ENCODE results near the gene WDR41.
A peak's percentile ranks its signal among the peaks of the same experiment; 100 is the strongest.
"Not testable (repeated sequence)": the region's sequence is repeated elsewhere in the genome, so short reads cannot be mapped to it uniquely, and the experiment has no call there.

The WDR41 gene, protein sequence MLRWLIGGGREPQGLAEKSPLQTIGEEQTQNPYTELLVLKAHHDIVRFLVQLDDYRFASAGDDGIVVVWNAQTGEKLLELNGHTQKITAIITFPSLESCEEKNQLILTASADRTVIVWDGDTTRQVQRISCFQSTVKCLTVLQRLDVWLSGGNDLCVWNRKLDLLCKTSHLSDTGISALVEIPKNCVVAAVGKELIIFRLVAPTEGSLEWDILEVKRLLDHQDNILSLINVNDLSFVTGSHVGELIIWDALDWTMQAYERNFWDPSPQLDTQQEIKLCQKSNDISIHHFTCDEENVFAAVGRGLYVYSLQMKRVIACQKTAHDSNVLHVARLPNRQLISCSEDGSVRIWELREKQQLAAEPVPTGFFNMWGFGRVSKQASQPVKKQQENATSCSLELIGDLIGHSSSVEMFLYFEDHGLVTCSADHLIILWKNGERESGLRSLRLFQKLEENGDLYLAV

DNA sequence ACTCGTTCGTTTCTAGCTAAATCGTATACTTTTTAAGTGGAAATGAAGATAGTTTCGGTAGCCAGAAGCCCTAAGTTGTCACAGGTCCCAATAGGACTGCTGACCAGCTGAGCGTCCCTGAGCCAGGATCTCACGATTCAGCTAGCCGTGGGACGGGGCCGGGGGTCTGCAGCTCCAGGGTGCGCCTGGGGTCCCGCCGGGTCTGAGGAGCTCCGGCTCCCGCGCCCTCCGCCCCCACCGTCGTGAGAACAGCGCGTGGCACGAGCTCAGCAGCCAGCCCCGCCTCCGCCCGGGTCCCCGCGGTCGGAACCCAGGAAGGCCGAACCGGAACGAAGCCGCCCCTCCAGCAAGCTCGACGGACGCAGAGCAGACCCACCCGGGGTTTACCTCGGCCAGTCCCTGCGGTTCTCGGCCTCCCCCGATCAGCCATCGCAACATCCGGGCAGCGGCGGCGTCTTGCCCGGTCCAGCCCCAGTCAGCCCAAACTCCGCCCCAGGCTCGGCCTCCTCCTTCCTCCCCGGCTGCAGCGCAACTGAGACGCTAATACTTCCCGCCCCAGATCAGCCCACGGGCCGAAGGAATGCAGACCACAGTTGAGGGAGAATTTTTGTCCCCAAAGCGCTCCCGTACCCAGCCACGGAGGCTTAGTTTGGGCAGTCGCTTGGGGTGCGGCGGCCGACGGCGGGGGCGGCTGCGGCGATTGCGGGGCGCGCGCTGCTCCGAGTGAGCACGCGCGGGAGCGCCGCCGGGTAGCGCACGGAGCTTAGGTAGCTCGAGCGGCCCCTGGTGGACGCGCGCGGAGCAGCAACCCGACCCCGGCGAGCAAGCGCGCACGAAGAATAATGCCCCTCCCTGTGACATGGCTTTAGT, at the start of gene WDR41:
Gene WDR41 (minus strand): TSS at position 534 of the 870 bp plus-strand sequence. CDS start 96 bp downstream, at position 438.
- DNase-seq, result peak; percentile 80 to 91

DNA sequence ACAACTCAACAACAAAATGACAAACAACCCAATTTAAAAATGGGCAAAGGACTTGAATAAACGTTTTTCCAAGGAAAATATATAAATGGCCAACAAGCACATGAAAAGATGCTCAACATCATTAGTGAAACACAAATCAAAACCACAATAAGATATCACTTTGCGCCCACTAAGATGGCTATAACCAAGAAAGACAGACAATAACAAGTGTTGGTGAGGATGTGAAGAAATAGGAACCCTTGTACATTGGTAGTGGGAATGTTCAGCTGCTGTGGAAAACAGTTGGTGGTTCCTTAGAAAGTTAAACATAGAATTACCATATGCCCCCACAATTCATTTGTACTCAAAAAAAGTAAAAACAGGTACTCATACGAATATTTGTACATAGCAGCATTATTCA, 39.2 kb upstream of the WDR41 start:
- DNase-seq, result no peak

DNA sequence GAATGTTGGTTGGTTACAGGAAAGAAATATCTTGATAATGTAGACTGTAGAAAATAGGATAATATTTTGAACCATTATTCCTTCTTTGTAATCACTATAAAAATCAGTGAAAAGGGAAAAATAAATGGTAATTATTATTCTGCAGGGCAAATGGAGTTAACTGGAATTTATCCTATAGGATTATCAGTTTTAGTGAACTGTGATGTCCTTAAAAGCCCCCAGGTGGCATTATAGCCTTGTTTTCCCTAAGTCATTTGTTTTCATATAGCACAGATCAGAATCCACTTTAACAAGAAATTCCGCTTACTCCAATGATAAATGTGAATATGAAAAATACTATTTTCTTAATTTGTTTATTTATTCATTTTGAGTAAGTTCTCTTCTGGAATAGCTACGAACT, 26.2 kb upstream of the WDR41 start:
- DNase-seq, result no peak

DNA sequence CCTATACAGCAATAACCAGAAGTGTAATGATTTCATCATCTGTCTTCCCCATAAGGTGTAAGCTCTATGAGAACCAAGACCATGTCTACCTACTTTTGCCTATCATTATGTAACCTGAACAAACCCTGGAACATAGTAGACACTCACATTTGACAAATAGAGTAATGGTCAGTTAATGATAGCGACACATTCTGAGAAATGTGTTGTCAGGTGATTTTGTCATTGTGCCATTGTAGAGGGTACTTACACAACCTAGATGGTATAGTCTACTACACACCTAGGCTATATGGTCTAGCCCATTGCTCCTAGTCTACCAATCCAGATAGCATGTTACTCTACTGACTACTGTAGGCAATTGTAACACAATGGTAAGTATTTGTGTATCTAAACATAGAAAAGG, 22.3 kb upstream of the WDR41 start:
- DNase-seq, result no peak

DNA sequence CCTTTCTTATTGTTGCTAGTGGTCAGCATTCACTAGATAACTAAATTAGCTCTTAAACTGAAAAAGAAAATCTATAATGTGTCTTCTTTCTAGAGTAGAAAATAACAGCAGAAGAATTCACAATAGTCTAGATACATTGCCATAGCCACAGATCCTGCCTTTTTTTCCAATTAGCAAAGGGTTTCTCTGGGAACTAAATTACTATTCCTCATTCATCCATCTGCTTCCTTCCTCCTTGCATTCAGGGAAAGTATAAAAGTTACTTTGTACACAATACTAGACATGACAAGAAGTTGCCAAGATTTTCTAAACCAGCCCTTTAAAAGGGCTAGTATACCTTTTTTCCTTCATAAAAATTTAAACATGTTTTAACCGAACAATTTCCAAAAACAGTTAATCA, 21.2 kb upstream of the WDR41 start:
- DNase-seq, result no peak

DNA sequence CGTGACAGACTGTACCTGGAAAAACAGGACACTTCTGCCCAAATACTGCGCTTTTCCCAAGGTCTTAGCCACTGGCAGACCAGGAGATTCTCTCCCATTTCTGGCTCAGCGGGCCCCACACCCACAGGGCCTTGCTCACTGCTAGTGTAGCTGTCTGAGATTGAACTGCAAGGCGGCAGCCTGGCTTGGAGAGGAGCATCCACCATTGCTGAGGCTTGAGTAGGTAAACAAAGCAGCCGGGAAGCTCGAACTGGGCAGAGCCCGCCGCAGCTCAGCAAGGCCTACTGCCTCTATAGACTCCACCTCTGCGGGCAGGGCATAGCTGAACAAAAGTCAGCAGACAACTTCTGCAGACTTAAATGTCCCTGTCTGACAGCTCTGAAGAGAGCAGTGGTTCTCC, 9.0 kb upstream of the WDR41 start:
- not testable (repeated sequence) for DNase-seq

DNA sequence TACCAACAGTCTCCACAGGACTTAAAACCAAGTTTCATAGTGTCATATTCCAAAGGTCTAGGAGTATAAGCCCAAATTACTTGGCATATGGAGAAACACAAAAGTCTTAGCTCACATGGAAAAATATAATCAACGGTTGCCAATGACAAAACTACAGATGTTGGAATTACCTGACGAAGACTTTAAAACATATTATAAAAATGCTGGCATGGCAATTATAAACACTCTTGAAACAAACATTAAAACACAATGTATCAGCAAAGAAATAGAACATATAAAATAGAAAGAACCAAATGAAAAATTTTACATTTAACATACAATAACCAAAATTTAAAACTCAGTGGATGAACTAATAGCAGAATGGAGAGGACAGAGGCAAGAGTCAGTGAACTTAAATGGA, 7.9 kb upstream of the WDR41 start:
- no peak for DNase-seq

DNA sequence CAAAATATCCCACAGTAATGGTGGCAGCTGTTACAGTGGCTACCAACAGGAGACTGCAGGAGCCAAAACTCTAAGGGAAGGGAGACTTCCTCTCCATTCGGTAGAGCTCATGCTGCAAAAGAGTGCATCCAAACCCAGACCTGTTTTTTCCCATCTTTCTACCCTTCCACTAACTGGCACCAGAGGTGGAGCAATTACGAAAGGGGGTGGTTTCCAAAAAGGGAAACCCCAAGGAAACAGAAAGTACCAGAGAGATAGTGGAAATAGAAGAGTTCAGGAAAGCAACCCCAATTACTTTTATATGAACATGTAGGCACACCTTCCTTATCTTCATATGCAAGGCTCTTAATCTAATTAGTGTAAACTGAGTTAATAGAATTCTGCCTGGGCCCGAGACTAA, 7.3 kb upstream of the WDR41 start:
- no peak for DNase-seq

DNA sequence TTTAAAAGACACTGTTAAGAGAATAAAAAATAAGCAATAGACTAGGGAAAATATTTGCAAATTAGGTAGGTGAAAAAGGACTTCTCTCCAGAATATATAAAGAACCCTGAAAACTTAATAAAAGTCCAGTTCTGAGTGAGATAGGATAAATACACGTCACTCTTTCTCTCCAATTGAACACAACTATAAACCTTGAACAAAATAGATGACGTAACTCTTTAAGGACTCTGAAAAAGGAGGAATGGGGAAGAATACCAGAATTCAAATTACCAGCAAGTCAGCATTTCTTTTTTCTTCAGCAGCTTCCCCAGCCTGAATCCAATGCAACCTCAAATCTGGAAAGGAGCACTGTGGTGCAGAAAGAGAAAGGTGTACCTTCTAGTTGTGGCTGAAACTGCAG, 6.8 kb upstream of the WDR41 start:
- no peak for DNase-seq

DNA sequence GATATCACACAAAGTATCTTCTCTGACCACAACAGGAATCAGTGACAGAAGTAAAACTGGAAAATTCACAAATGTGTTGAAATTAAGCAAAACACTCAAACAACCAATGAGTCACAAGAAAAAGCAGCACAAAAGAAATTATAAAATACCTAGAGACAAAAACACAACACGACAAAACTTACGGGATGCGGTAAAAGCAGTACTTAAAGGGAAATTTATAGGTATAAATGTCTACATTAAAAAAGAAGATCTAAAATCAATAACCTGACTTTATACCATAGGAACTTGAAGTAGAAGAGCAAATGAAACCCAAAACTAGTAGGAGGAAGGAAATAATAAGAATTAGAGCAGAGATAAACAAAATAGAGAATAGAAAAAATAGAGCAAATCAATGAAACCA, 2.8 kb upstream of the WDR41 start:
- no peak for DNase-seq

DNA sequence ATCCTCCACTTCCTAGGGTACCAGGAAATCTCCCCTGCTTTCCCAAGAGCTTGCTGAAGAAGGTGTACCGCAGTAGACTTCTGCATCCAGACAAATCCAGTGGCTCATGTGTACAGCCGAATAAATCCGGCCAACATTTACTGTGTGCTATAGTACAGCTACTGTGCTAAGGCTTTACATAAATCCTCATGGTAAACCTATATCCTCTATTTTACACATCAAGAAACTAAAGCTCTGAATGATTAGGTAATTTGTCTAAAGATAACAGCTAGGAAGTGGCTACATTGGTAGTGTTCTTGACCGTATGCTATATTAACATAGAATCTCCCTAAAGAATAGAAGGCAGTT, 511 bp upstream of the WDR41 start:
- no peak for DNase-seq

DNA sequence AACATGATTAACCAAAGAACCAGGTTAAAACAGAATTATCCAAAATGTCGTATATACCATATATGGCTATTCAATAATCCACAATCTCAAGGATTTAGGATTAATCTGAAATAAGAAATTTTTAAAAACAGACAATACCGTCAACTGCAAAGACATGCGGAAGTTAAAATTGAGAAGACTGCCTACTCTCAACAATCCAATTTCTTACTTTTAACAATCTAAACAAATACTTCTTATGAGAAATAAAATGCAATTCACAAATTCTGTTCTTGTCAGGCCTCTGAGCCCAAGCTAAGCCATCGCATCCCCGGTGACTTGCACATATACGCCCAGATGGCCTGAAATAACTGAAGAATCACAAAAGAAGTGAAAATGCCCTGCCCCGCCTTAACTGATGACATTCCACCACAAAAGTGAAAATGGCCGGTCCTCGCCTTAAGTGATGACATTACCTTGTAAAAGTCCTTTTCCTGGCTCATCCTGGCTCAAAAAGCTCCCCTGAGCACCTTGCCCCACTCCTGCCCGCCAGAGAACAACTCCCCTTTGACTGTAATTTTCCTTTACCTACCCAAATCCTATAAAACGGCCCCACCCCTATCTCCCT, 1.3 kb downstream of the WDR41 start:
- peak in 1 of 2 donors; percentile 3 for DNase-seq

DNA sequence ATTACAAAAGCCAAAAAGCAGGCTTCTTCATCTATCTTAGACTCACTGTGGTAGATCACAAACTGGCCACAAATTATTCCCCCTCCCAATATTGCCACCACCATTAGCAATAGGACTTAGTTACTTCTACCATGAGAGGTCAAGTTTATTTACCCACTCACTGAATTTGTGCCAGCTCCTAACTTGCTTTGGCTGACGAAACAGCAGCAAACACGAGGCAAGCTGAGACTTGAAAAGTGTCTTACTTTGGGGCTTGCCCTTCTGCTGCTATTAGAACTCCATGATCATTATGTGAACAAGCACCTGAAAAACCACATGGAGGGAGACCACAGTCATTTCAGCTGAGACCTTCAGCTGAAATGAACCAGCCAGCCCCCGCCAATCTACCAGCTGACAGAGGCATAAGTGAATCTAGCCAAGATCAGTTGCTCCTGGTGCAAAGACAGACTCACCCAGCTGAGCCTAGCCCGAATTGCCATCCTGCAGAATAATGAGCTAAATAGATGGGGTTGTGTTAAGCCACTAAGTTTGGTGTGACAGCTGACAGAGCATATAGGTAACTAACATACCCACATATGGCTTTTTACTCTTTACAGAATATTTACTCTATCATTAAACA, 5.7 kb downstream of the WDR41 start:
- no peak for DNase-seq

DNA sequence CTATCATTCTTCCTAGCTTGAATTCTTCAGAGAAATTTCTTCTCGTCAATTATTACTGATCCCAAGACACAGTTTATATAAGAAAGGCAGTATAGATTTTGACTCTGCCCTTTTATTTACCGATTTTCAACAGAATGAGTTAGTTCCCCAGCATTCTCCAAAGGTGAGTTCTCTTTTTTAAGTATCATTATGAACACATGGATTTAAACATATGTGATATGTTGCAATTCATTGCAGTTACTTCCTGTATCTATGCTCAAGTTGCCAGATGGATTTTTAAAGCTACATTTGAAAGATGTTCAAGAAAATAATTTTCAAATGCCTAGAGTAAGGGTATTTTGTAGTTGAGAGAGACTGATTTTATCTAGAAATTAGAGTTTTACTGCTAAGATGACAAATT, 8.4 kb downstream of the WDR41 start:
- no peak for DNase-seq

DNA sequence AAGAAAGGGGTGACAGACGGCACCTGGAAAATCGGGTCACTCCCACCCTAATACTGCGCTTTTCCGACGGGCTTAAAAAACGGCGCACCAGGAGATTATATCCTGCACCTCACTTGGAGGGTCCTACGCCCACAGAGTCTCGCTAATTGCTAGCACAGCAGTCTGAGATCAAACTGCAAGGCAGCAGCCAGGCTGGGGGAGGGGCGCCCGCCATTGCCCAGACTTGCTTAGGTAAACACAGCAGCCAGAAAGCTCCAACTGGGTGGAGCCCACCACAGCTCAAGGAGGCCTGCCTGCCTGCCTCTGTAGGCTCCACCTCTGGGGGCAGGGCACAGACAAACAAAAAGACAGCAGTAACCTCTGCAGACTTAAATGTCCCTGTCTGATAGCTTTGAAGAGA, 17.1 kb downstream of the WDR41 start:
- DNase-seq, result not testable (repeated sequence)

DNA sequence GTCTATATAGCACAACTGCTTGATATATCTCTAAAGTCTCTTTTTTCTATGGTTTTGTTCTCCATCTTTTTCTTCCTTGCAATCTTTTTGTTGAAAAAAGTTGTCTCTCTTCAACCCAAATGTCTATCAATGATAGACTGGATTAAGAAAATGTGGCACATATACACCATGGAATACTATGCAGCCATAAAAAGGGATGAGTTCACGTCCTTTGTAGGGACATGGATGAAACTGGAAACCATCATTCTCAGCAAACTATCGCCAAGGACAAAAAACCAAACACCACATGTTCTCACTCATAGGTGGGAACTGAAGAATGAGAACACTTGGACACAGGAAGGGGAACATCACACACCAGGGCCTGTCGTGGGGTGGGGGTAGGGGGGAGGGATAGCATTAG, 23.2 kb downstream of the WDR41 start:
- DNase-seq, result not testable (repeated sequence)

DNA sequence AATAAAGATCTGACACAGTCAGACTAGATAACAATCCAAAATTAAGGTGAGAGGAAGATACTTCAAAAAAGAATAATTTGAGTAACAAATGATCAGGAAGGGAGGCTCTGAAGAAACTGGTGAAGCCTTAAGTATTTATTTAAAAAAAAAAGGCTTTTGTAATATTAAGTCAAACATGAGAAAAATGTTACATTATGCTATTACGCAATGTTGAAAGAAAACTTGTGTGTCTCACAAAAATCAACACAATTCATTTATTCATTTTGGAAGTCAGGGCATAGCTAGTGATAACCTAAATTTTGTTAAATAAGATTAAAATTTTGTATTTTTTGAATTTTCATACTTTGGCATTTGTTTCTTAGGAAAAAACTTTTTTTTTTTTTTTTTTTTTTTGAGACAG, 28.2 kb downstream of the WDR41 start:
- no peak for DNase-seq

DNA sequence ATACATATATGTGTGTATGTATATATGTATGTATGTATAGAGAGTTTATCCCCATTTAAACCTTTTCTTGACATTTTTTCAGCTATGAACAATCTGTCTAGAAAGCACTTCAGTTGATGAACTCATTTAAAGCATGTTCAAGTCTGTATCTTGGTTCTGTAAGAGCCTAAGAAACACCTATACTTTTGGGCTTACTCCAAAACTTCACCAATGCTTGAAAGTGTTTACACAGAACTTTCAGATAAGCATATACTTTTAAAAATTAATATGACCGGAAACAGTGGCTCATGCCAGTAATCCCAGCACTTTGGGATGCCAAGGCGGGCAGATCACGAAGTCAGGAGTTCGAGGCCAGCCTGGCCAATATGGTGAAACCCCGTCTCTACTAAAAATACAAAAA, 30.8 kb downstream of the WDR41 start:
- no peak for DNase-seq

DNA sequence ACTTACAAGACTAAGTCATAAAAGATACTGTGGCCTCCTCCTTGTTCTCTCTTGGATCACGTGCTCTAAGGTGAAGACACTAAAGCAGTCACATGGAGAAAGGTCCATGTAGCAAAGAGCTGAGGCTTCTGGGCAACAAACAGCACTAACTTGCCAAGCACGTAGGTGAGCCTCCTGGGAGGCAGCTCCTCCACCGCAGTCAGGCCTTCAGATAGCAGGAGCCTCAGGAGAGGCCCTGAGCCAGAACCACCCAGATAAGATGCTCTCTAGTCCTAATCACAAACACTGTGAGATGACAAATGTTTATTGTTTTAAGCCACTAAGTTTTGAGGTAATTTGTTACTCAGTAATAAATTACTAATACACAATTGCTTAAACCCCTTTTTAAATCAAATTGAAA, 38.0 kb downstream of the WDR41 start:
- DNase-seq, result no peak

DNA sequence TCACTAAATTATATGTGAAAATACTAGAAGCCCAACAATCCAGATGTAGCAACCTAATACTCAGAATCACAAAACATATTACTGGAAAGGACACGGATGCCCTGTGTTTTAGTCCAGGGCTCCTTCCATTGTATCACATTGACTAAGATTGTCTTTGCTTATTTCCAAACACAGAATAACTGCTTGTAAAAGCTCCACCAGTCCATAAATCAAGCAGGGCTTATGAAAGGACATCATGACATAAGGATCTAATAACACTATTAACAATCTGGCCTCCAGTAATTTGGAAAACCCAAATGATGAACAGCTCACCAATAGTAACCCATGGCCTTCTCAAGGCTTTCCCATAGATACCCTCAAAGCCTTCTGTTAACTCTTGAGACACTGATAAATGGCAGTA, 39.8 kb downstream of the WDR41 start:
- no peak for DNase-seq

DNA sequence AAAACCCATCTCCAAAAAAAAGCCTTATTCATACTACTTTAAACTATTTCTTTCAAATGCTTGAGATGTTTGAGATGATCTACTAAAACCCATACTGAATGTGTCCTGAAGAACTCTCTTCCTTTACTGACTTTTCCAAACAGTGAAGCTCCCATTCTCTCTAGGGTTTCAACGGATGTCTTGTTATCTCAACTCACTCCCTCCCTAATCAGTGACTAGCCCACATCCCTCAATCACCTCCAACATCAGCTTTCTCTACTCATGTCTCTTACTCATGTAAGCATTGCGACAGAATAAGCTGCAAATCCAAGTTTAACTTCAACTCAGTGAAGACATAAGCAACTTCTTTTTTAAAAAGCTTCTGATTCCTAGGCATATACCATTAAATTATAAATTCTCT, 42.1 kb downstream of the WDR41 start:
- no peak for DNase-seq

DNA sequence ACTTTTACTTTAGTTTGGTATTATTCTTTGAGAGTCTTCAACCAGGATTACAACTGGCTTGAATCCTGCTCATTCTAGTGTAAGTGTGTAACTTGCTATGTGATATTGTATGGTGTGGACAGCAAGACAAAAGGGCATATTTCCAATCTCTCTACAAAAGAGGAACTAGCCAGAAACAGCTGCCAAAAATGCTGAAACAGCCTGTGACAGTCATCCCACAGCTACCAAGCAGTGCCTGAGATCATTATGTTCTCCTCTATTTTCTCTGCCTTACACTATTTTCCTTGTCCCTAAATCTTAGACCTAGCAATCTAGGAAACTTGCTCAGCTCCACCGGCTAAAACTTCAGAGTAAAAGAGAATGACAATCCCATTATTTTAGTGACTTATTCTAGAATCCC, 42.8 kb downstream of the WDR41 start:
- DNase-seq, result no peak

DNA sequence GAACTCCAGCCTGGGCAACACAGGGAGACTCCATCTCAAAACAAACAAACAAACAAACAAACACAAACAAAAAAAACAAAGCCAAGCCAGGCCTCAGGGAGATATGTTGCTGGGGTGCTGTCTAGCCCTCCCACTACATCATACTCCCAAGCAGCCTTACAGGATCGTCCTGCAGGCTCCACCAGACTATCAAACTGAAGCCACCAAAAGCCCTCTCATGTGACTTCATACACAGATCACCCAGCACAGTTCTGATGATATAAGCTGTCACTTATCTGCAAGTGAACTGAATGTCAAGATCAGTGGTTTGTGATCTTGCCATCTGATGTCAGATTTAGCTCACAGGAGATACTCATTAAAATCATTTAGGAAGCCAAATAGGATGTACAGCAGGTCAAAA, 43.3 kb downstream of the WDR41 start:
- no peak for DNase-seq

Measured in stimulated activated CD4-positive, alpha-beta T cell treated with anti-CD3 and anti-CD28 coated beads, Interleukin-2, amount 100 ng/mL, for 48 hours (primary cell).